HL-60 (cell line): Measurements from ENCODE around the gene HIPK2.

ENCODE experiments used
- CTCF ChIP-seq: IDR thresholded peaks from one replicate; pipeline ENCODE4 v1.5.1; 2011; ENCODE audit warnings: low read length, control low read depth, inconsistent platforms; ENCODE audit not compliant: insufficient read depth
- POLR2AphosphoS5 ChIP-seq: IDR thresholded peaks from 2 replicates; pipeline ENCODE4 v1.6.1; 2012; ENCODE audit warnings: low read depth
- REST ChIP-seq: IDR thresholded peaks from 2 replicates; pipeline ENCODE4 v1.6.1; 2012; ENCODE audit warnings: low read depth; ENCODE audit not compliant: insufficient replicate concordance
- SPI1 ChIP-seq: IDR thresholded peaks from 2 replicates; pipeline ENCODE4 v1.6.1; 2012; ENCODE audit warnings: low read depth, mild to moderate bottlenecking, borderline replicate concordance

GRCh38 chr7:139783647-139784385, 6.0 kb upstream of the HIPK2 start:
- no peak for TF ChIP-seq CTCF
- TF ChIP-seq REST, result no peak
- TF ChIP-seq SPI1, result no peak
- TF ChIP-seq POLR2AphosphoS5, result no peak
